Peyer's patch (tissue), 4 donors: Measurements from ENCODE around the gene RFNG. TPM values are rescaled to one million over a fixed set of nuclear protein-coding genes. Genes with fewer than 3 reads are reported as not detected.

Experiments
- DNase-seq, 3 donors: peaks; one replicate each; pipeline ENCODE4 v3.0.0-alpha.2; 2017 to 2019
- H3K27ac ChIP-seq, 4 donors: fragments of 200-600 bp; sonication (generic); one replicate each; pipeline ENCODE4 v1.5.1; 2016 to 2019
- H3K27me3 ChIP-seq, 2 donors: fragments of 200-600 bp; sonication (generic); one replicate each; pipeline ENCODE4 v1.5.1; 2019
- H3K36me3 ChIP-seq, 3 donors: fragments of 200-600 bp; sonication (generic); one replicate each; pipeline ENCODE4 v1.5.1; 2016 to 2019
- H3K4me1 ChIP-seq, 4 donors: fragments of 200-600 bp; sonication (generic); one replicate each; pipeline ENCODE4 v1.5.1; 2016 to 2019
- H3K4me3 ChIP-seq, 4 donors: fragments of 200-600 bp; sonication (generic); 1 replicate in 3 of 4; 2 replicates in 1 of 4; pipeline ENCODE4 v1.5.1; 2016 to 2019; ENCODE audit warnings: mild to moderate bottlenecking in 1 of 4
- H3K9me3 ChIP-seq, 4 donors: fragments of 200-600 bp; sonication (generic); one replicate each; pipeline ENCODE4 v1.5.1; 2016 to 2019; ENCODE audit warnings: mild to moderate bottlenecking in 1 of 4
- POLR2A ChIP-seq, 2 donors: fragments of 450-650 bp; IDR thresholded peaks; one replicate each; pipeline ENCODE4 v1.5.1; 2017; ENCODE audit warnings: antibody characterized with exemption in 2 of 2, mild to moderate bottlenecking in 2 of 2, moderate library complexity in 2 of 2
- total RNA-seq, 4 donors: library from RNA; depleted of rRNA; stranded (reverse); fragments of >200 nt; gene quantifications; one replicate each; pipeline ENCODE4 v1.1.0, GENCODE V29; 2016
- TF ChIP-seq, protein P1 (sequence below), 6 experiments: fragments of 450-650 bp in 4 of 6; fragments of 200-600 bp in 2 of 6; sonication (generic) in 1 of 6; IDR thresholded peaks; one replicate each; pipeline ENCODE4 v1.5.1; 2017 to 2019; ENCODE audit warnings: antibody characterized with exemption in 6 of 6, mild to moderate bottlenecking in 3 of 6, moderate library complexity in 1 of 6

Gene RFNG
- total RNA-seq, 4 donors from 2014 or later, result 42.9 to 65.7 (median 50.2) TPM

DNA sequence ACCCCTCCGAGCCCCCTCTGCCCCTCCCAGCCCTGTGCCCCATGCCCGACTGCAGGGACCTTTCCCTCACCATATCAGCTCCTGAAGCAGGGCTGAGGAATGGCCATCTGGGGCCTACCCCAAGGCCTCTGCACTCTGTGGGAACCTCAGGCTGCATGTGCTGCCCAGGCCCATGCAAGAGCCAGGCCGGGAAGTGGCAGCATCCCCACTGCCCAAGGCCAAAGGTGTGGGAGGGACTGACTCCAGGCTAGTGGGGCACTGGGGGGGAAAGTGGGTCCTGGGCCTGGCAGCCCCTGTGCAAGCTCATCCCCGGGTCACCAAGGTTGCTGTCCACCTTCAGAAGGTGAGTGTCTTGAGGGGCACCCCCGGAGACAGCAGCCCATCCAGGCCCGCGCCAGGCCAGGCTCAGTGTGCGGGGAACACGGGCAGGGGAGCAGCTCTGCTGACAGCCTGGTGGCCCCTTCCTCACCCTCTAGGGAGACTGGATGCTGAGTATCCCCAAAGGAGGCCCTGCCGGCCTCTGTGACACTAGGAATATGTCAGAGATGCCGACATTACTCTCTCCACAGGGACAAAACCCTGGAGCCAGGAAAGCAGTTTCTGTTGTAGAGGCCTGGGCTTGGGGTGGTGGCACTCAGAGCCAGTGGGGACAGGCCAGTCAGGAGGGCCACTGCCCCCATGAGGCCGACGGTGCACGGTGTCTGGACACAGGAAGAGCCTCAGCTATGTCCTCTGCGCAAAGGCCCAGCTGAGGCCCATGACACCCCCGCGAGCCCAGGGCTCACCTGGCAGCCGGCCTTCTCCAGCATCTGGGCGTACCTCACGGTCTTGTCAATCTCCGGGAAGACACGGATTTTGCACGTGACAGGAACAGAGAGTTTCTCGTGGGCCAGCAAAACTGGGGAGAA lies 10.7 kb upstream of the RFNG start:
- TF ChIP-seq, protein P1, sequence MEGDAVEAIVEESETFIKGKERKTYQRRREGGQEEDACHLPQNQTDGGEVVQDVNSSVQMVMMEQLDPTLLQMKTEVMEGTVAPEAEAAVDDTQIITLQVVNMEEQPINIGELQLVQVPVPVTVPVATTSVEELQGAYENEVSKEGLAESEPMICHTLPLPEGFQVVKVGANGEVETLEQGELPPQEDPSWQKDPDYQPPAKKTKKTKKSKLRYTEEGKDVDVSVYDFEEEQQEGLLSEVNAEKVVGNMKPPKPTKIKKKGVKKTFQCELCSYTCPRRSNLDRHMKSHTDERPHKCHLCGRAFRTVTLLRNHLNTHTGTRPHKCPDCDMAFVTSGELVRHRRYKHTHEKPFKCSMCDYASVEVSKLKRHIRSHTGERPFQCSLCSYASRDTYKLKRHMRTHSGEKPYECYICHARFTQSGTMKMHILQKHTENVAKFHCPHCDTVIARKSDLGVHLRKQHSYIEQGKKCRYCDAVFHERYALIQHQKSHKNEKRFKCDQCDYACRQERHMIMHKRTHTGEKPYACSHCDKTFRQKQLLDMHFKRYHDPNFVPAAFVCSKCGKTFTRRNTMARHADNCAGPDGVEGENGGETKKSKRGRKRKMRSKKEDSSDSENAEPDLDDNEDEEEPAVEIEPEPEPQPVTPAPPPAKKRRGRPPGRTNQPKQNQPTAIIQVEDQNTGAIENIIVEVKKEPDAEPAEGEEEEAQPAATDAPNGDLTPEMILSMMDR (IDR thresholded peaks at IDR 0.05), result no peak
- Histone ChIP-seq H3K4me3 (no peak overlapping the region), H3K27me3 (no peaks in the 10 kb centered on the region), H3K36me3 (peaks cover 0 to 66% (median 0%) of the 10 kb centered on the region in 3 donors), H3K27ac (no peak overlapping the region), H3K4me1 (peaks cover 0 to 26% (median 15%) of the 10 kb centered on the region in 4 donors), H3K9me3 (no peaks in the 10 kb centered on the region)
- no peak for DNase-seq

DNA sequence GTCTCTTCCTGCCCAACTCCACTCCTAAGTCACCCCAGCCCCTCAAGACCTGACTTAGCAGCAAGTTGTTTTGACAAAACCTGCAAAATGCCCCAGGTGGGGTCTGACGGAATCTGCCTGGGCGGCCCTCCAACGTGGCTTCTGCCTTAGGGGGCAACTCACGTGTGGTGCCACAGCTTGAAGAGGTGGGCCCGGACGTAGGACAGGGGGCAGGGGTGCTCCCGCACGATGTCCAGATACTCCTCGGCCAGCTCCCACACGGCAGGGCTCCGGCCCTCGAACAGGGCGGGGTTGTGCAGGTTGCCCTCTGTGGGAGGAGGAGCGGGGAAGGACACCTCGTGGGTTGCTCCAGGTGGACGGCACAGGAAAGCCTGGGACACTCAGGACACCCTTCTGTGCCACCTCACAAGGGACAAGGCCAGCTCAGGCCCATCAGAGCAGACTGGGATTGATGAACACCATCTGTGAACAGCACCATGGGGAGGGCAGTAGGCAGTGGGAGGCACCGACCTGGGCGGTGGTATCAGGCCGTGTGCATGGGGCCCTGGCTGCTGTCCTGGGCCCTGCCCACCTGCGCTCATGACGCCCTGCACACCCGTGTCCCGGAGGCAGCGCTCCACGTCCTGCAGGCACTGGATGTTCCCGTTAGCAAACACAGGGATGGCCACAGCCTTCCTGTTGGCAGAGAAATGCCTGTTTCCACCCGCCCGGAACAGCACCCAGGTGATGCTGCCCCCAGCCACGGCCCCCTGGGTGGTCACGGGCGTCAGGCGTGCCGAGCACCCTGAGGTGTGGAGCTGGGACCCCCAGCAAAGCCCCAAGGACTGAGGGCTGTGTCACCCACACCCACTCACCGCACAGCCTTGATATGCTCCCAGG lies 9.7 kb upstream of the RFNG start:
- no peaks in the 10 kb centered on the region for H3K9me3 ChIP-seq
- H3K4me1 ChIP-seq, result peaks cover 0 to 24% (median 15%) of the 10 kb centered on the region in 4 donors
- H3K27ac ChIP-seq, result no peak overlapping the region
- DNase-seq, result no peak
- no peaks in the 10 kb centered on the region for H3K27me3 ChIP-seq
- peaks cover 0 to 76% (median 0%) of the 10 kb centered on the region in 3 donors for H3K36me3 ChIP-seq
- H3K4me3 ChIP-seq, result no peak overlapping the region
- no peak for TF ChIP-seq POLR2A (IDR thresholded peaks at IDR 0.05)
- TF ChIP-seq, protein P1 (IDR thresholded peaks at IDR 0.05), result no peak

DNA sequence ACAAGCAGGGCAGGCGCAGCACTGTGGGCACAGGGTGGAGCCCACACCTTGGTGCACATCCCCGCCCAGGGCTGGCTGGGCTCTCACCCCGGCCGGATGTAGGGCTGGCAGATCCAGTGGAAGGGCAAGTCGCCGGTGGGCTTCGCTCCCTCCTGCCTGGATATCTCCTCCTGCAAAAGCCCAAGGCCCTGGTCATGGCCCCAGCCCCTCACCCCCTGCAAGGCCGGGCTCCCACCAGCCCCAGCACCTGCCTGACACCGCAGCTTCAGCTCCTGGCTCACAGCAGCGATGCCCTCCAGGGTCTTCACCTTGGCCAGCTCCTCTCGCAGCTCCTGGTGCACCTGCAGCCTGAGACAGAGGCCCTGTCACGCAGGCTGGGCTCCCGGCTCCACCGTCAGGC lies 9.0 kb upstream of the RFNG start:
- Histone ChIP-seq H3K4me3 (no peak overlapping the region), H3K27ac (no peak overlapping the region), H3K4me1 (peaks cover 0 to 20% (median 13%) of the 10 kb centered on the region in 4 donors), H3K36me3 (peaks cover 0 to 83% (median 0%) of the 10 kb centered on the region in 3 donors), H3K9me3 (no peaks in the 10 kb centered on the region), H3K27me3 (no peaks in the 10 kb centered on the region)
- TF ChIP-seq POLR2A (IDR thresholded peaks at IDR 0.05), result no peak
- TF ChIP-seq, protein P1 (IDR thresholded peaks at IDR 0.05), result no peak
- DNase-seq, result no peak

DNA sequence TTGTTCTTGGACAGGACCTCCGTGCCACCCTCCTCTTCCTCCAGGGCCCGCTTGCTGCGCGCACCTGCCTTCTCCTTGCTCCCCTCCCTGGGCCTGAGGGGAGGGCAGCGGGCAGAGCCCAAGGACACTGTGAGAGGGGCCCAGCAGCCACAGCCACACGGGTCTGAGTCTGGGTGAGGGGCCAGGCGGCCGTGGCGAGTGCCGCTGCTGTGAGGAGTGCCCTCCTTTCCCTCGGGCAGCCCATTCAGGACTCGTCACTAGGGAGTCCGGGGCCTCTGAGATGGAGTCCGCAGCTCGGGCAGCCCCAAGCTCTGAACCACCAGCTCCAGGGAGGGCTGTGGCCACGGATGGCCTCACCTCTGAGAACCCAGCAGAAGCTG lies 8.4 kb upstream of the RFNG start:
- Histone ChIP-seq H3K4me1 (peaks cover 0 to 17% (median 11%) of the 10 kb centered on the region in 4 donors), H3K4me3 (no peak overlapping the region), H3K9me3 (no peaks in the 10 kb centered on the region), H3K36me3 (peaks cover 0 to 89% (median 0%) of the 10 kb centered on the region in 3 donors), H3K27me3 (no peaks in the 10 kb centered on the region), H3K27ac (no peak overlapping the region)
- DNase-seq, result no peak
- TF ChIP-seq, protein P1 (IDR thresholded peaks at IDR 0.05), result no peak
- no peak for TF ChIP-seq POLR2A (IDR thresholded peaks at IDR 0.05)

DNA sequence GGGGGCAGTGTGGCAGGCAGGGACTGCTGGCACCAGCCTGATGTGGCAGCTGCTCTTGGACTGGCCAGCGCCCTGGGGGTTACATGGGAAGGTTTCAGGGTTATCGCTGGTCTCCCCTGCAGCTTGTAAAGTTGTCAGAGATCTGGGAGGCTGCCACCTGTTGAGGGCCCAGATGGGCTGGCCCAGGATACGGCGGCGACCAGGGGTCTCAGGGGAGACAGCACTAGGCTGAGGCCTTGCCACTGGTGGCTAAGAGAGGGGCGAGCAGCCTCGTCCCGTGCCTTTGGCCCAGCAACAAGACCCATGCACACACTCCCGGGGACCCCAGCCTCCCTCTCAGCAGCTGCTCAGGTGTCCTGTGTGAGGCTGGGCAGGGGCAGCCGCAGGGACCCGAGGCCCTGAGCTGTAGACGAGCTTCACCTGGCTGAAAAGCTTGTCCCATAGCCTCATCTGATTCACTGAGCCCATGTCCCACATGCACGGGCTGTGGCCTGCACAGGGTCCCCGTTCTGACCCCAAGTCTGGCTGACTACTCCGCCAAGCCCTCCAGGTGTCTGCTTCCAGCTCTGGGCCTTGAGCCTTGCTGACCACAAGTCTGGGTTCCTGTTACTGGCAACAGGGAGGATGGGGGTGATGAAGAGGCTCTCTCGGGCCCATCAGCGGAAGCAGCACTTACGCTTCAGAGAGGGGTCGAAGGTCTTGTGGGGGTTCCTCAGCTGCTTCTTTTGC lies 7.8 kb upstream of the RFNG start:
- Histone ChIP-seq H3K4me3 (no peak overlapping the region), H3K4me1 (peaks cover 0 to 11% (median 6%) of the 10 kb centered on the region in 4 donors), H3K27me3 (no peaks in the 10 kb centered on the region), H3K9me3 (no peaks in the 10 kb centered on the region), H3K36me3 (peaks cover 0 to 95% (median 0%) of the 10 kb centered on the region in 3 donors), H3K27ac (no peak overlapping the region)
- DNase-seq, result no peak
- TF ChIP-seq, protein P1 (IDR thresholded peaks at IDR 0.05), result no peak
- TF ChIP-seq POLR2A (IDR thresholded peaks at IDR 0.05), result no peak
